Measurements from ENCODE around the gene PHYKPL. TPM values are rescaled to one million over a fixed set of nuclear protein-coding genes. Genes with fewer than 3 reads are reported as not detected.

The PHYKPL gene
- total RNA-seq, 2 donors from 2014 or later = 22.8 to 34.5 TPM

- Histone ChIP-seq H3K27ac (no peak overlapping the region), H3K9me3 (no peaks in the 10 kb centered on the region), H3K4me1 (no peaks in the 10 kb centered on the region), H3K27me3 (no peaks in the 10 kb centered on the region), H3K36me3 (peaks cover 90% of the 10 kb centered on the region), H3K4me3 (no peak overlapping the region)
- no peak for TF ChIP-seq CTCF (IDR thresholded peaks at IDR 0.05)
- DNase-seq (ENCODE audit: low spot score) = no peak
Measured at GRCh38 chr5:178213003-178213461, 19.6 kb downstream of the PHYKPL start.

GRCh38 chr5:178212241-178213002 is 20.2 kb downstream of the PHYKPL start:
- H3K9me3 ChIP-seq = no peaks in the 10 kb centered on the region
- no peaks in the 10 kb centered on the region for H3K27me3 ChIP-seq
- H3K4me1 ChIP-seq = no peaks in the 10 kb centered on the region
- H3K36me3 ChIP-seq = peaks cover 96% of the 10 kb centered on the region
- no peak for DNase-seq (ENCODE audit: low spot score)
- no peak for TF ChIP-seq CTCF (IDR thresholded peaks at IDR 0.05)
- no peak overlapping the region for H3K4me3 ChIP-seq
- no peak overlapping the region for H3K27ac ChIP-seq

- Histone ChIP-seq H3K27me3 (no peaks in the 10 kb centered on the region), H3K4me1 (peaks cover 0 to 10% of the 10 kb centered on the region in 2 donors), H3K36me3 (peaks cover 100% of the 10 kb centered on the region), H3K27ac (no peak overlapping the region), H3K4me3 (no peak overlapping the region), H3K9me3 (no peaks in the 10 kb centered on the region)
- no peak for TF ChIP-seq CTCF (IDR thresholded peaks at IDR 0.05)
- DNase-seq (ENCODE audit: low spot score) = no peak
Measured at GRCh38 chr5:178211095-178212048, 21.2 kb downstream of the PHYKPL start.

GRCh38 chr5:178210686-178211085 is 21.9 kb downstream of the PHYKPL start:
- Histone ChIP-seq H3K4me3 (no peak overlapping the region), H3K9me3 (no peaks in the 10 kb centered on the region), H3K36me3 (peaks cover 99% of the 10 kb centered on the region), H3K27me3 (no peaks in the 10 kb centered on the region), H3K27ac (no peak overlapping the region), H3K4me1 (peaks cover 0 to 17% of the 10 kb centered on the region in 2 donors)
- no peak for TF ChIP-seq CTCF (IDR thresholded peaks at IDR 0.05)
- no peak for DNase-seq (ENCODE audit: low spot score)

- no peak for TF ChIP-seq CTCF (IDR thresholded peaks at IDR 0.05)
- peaks cover 0 to 21% of the 10 kb centered on the region in 2 donors for H3K4me1 ChIP-seq
- no peak overlapping the region for H3K27ac ChIP-seq
- peaks cover 93% of the 10 kb centered on the region for H3K36me3 ChIP-seq
- H3K4me3 ChIP-seq = no peak overlapping the region
- DNase-seq (ENCODE audit: low spot score) = no peak
- H3K27me3 ChIP-seq = no peaks in the 10 kb centered on the region
- H3K9me3 ChIP-seq = no peaks in the 10 kb centered on the region
Measured at GRCh38 chr5:178210073-178210535, 22.5 kb downstream of the PHYKPL start.

Data from right atrium auricular region (tissue), 2 donors.